MCF 10A (cell line): ENCODE measurements around the gene TBXAS1. TPM values are rescaled to one million over a fixed set of nuclear protein-coding genes. Genes with fewer than 3 reads are reported as not detected.
A peak's percentile ranks its signal among the peaks of the same experiment; 100 is the strongest.

ENCODE experiments used
- BruUV-seq: library from RNA; stranded (reverse); fragments of 400-500 nt; replicated peaks from 2 replicates; lab custom pipeline; 2021; lab: Mats Ljungman, UMichigan
- CTCF ChIA-PET: fragments of 300-600 bp; sonication (Branson Sonifier 250); formaldehyde crosslinking; extraction: SDS; loops from one replicate; lab custom pipeline; 2021; ENCODE audit warnings: antibody characterized with exemption, inconsistent platforms; lab: Yijun Ruan, JAX
- POLR2A ChIA-PET: fragments of 300-600, 350-650 bp; sonication (Branson Sonifier 250); formaldehyde crosslinking; extraction: SDS; loops from one replicate; lab custom pipeline; 2020; ENCODE audit warnings: antibody characterized with exemption, inconsistent platforms; lab: Yijun Ruan, JAX
- DNase-seq: peaks from one replicate; pipeline ENCODE4 v3.0.0-alpha.2; 2018; ENCODE audit not compliant: unreplicated experiment
- H3K27ac Mint-ChIP-seq: one replicate; pipeline ENCODE4 v1.8.0; 2022; ENCODE audit warnings: mild to moderate bottlenecking, low read depth, mixed read lengths; ENCODE audit not compliant: unreplicated experiment
- H3K27me3 Mint-ChIP-seq: one replicate; pipeline ENCODE4 v1.8.0; 2022; ENCODE audit warnings: mixed read lengths; ENCODE audit not compliant: insufficient read depth, unreplicated experiment
- H3K36me3 Mint-ChIP-seq: one replicate; pipeline ENCODE4 v1.8.0; 2022; ENCODE audit warnings: mild to moderate bottlenecking, moderate library complexity, mixed read lengths; ENCODE audit not compliant: insufficient read depth, unreplicated experiment
- H3K4me1 Mint-ChIP-seq: one replicate; pipeline ENCODE4 v1.8.0; 2022; ENCODE audit warnings: mixed read lengths; ENCODE audit not compliant: insufficient read depth, unreplicated experiment
- H3K4me3 Mint-ChIP-seq: one replicate; pipeline ENCODE4 v1.8.0; 2022; ENCODE audit warnings: mild to moderate bottlenecking, moderate library complexity, mixed read lengths; ENCODE audit not compliant: unreplicated experiment
- H3K9me3 Mint-ChIP-seq: one replicate; pipeline ENCODE4 v1.8.0; 2022; ENCODE audit warnings: mixed read lengths; ENCODE audit not compliant: unreplicated experiment
- intact Hi-C: fragments of 100-400 bp; cut with micrococcal nuclease; formaldehyde crosslinking; loops from 2 replicates; pipeline ENCODE4 v1.14.1; 2022
- total RNA-seq: library from RNA; stranded (reverse); gene quantifications from 2 replicates; pipeline ENCODE4 v1.2.3, GENCODE V29; 2022
- TF ChIP-seq, protein P1 (sequence below): fragments of 200-600 bp; IDR thresholded peaks from one replicate; pipeline ENCODE4 v1.8.0; 2022; ENCODE audit warnings: antibody characterized with exemption, mild to moderate bottlenecking; ENCODE audit not compliant: unreplicated experiment

The TBXAS1 gene
- total RNA-seq, 1 experiment from 2014 or later = 1.5 TPM

DNA sequence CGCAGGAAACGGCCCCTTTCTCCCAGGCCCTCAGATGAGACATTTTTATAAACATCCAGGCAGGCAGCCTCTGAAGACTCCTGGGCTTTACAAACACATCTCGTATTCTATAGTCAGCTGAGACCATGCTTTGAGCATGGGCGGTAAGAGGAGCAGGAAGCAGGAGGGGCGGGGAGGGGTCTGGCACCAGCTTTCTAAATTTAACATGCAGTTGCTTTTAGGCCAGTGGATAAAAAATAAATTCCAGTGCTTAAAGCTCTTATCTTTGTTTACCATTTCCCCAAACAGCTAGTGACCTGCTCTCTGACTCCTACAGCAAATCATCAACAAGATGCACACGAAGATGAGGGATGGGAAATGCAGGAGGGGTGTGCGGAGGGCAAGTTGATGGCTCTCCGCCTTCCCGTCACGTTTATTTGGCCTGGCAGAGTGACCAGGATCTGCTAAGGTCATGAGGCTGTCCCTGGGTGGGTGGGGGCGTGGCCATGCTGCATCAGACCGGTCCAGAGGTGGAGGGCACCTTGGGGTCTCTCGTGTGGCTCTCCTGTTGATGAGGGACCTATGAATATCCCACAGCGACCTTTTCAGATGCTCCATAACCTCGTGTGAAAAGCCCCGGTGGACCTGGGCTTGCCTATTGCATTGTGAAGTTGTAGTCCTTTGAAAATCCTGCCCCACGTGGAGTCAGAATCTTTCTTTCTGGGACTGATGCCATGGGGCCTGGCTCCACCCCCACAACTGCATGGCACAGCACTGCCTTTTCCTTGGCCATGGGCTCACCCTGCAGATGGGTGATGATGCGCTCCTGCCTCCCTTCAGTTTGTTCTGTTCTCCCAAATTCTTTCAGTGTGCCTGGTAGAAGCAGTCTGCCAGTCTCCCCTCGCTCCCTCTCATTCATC is 166.2 kb downstream of the TBXAS1 start:
- Mint-ChIP-seq H3K9me3 (no peaks in the 10 kb centered on the region), H3K4me3 (no peak overlapping the region), H3K4me1 (peaks cover 12% of the 10 kb centered on the region), H3K36me3 (no peaks in the 10 kb centered on the region), H3K27me3 (no peaks in the 10 kb centered on the region), H3K27ac (no peak overlapping the region)
- CTCF ChIA-PET = interaction anchor here (0.7 to 15.7 kb wide), 5 partner anchors 10 to 401 kb away, joined by 4 to 181 read pairs (median 4); no protein-coding TSS in a partner anchor
- TF ChIP-seq, protein P1, sequence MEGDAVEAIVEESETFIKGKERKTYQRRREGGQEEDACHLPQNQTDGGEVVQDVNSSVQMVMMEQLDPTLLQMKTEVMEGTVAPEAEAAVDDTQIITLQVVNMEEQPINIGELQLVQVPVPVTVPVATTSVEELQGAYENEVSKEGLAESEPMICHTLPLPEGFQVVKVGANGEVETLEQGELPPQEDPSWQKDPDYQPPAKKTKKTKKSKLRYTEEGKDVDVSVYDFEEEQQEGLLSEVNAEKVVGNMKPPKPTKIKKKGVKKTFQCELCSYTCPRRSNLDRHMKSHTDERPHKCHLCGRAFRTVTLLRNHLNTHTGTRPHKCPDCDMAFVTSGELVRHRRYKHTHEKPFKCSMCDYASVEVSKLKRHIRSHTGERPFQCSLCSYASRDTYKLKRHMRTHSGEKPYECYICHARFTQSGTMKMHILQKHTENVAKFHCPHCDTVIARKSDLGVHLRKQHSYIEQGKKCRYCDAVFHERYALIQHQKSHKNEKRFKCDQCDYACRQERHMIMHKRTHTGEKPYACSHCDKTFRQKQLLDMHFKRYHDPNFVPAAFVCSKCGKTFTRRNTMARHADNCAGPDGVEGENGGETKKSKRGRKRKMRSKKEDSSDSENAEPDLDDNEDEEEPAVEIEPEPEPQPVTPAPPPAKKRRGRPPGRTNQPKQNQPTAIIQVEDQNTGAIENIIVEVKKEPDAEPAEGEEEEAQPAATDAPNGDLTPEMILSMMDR = no peak
- no TSS peak for BruUV-seq
- intact Hi-C loops = loop anchor here (1.0 to 2.0 kb wide), 2 partner anchors 219 to 348 kb away; no protein-coding TSS in a partner anchor
- DNase-seq = peak; percentile 73
- POLR2A ChIA-PET = interaction anchor here (0.6 kb wide), 1 partner anchor 283 kb away, joined by 3 read pairs; no protein-coding TSS in a partner anchor

DNA sequence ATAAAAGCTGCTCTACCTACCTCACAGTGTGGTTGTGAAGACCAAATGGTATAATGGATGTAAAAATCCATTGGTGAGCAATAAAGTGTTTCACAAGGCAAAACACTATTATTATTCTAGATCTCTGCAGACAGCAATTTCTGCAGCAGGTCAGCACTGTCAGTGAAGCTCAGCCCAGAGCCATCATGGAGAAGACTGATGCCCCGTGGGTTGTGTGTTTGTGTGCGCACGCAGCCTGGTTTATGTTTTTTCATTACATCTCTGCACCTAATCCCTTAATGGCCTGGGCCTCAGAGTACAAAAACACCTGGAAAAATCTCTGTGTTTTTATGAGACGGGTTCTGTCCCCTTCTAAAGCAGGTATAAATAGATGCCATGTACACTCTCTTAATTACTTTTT is 169.5 kb downstream of the TBXAS1 start:
- Mint-ChIP-seq H3K27me3 (no peaks in the 10 kb centered on the region), H3K4me1 (peaks cover 6% of the 10 kb centered on the region), H3K4me3 (no peak overlapping the region), H3K36me3 (no peaks in the 10 kb centered on the region), H3K27ac (no peak overlapping the region), H3K9me3 (no peaks in the 10 kb centered on the region)
- no TSS peak for BruUV-seq
- intact Hi-C loops = no loop called here
- POLR2A ChIA-PET = interaction anchor here (0.6 kb wide), 2 partner anchors 196 to 347 kb away, joined by 3 read pairs; no protein-coding TSS in a partner anchor
- TF ChIP-seq, protein P1 = no peak
- DNase-seq = no peak
- CTCF ChIA-PET = interaction anchor here (0.7 to 15.7 kb wide), 6 partner anchors 9 to 397 kb away, joined by 3 to 181 read pairs (median 8); no protein-coding TSS in a partner anchor

DNA sequence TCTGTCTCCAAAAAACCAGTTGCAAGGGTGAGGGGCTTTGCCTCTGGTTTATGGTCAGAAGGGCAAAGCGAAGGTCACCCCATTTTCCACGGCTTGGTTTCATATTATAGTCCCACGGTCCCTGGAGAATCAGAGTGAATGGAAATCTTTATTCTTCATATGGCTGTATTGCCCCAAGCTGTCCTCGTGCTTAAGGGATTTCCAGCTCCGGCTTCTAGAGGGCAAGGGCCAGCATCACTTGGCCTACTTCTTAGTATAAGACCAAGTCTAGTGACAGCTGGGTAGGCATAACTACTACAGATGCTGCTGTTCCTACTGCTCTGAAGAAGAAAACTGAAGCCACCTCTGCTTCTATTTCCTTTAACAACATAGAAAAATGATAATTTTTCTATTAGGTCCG is 170.5 kb downstream of the TBXAS1 start:
- no TSS peak for BruUV-seq
- POLR2A ChIA-PET = interaction anchor here (0.6 kb wide), 1 partner anchor 434 kb away, joined by 3 read pairs; no protein-coding TSS in a partner anchor

More for the DNA sequence above, 170.5 kb downstream of the TBXAS1 start:
- H3K4me1 Mint-ChIP-seq = peaks cover 6% of the 10 kb centered on the region
- intact Hi-C loops = no loop called here
- no peak for DNase-seq
- H3K27me3 Mint-ChIP-seq = no peaks in the 10 kb centered on the region
- H3K27ac Mint-ChIP-seq = no peak overlapping the region
- H3K36me3 Mint-ChIP-seq = no peaks in the 10 kb centered on the region
- H3K4me3 Mint-ChIP-seq = no peak overlapping the region
- H3K9me3 Mint-ChIP-seq = no peaks in the 10 kb centered on the region
- CTCF ChIA-PET = interaction anchor here (0.7 to 15.7 kb wide), 9 partner anchors 10 to 398 kb away, joined by 3 to 181 read pairs (median 6); no protein-coding TSS in a partner anchor
- TF ChIP-seq, protein P1 = no peak
